HL-60/S4 treated with retinoic acid at 250 ng/mL for 4 days and 3 days (cell line): ENCODE results near the gene MS4A6E.

Experiments used
- in situ Hi-C: fragments of 300-500 bp; cut with MboI; formaldehyde crosslinking; loops from 2 replicates; pipeline ENCODE4 v1.7.0; 2022; ENCODE audit warnings: low sequenced_read_pairs

MS4A6E gene

GRCh38 chr11:60371386-60371785 is 44.3 kb downstream of the MS4A6E start:
- in situ Hi-C loops: loop anchor here (25.0 kb wide), 1 partner anchor 241 kb away; no protein-coding TSS in a partner anchor

- in situ Hi-C loops: loop anchor here (25.0 kb wide), 1 partner anchor 240 kb away; no protein-coding TSS in a partner anchor
These were observed 44.8 kb downstream of the MS4A6E start for GRCh38 chr11:60371854-60372253.

GRCh38 chr11:60372767-60373166 is 45.7 kb downstream of the MS4A6E start:
- in situ Hi-C loops: loop anchor here (25.0 kb wide), 1 partner anchor 240 kb away; no protein-coding TSS in a partner anchor

GRCh38 chr11:60375316-60375715 is 48.3 kb downstream of the MS4A6E start:
- in situ Hi-C loops: no loop called here

- in situ Hi-C loops: no loop called here
These were observed 49.5 kb downstream of the MS4A6E start for GRCh38 chr11:60376601-60377000.

GRCh38 chr11:60377401-60378136 is 50.5 kb downstream of the MS4A6E start:
- in situ Hi-C loops: no loop called here

DNA sequence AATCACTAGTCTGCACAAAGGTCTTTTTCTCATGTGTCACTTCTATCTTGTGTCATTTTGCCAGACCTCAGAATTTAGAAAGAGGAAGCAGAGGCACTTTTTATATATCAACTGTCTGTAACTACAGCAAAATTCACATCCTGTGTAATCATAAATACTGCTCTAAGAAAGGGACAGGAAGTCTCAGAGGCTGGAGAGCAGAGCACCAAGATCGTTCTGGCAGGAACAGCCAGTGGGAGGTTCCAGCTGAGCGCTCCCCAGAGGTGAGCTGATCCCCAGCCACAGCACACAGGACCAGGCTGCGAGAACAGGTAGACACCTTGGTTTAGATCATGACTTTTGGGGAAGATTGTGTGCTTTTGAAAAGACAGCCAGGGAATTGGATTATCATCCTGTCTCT is 51.3 kb downstream of the MS4A6E start, which contains the start of gene MS4A7:
Gene MS4A7 (plus strand): TSS at position 179 of the 400 bp plus-strand sequence. CDS start 4,610 bp downstream, outside the sequence.
- in situ Hi-C loops: no loop called here

DNA sequence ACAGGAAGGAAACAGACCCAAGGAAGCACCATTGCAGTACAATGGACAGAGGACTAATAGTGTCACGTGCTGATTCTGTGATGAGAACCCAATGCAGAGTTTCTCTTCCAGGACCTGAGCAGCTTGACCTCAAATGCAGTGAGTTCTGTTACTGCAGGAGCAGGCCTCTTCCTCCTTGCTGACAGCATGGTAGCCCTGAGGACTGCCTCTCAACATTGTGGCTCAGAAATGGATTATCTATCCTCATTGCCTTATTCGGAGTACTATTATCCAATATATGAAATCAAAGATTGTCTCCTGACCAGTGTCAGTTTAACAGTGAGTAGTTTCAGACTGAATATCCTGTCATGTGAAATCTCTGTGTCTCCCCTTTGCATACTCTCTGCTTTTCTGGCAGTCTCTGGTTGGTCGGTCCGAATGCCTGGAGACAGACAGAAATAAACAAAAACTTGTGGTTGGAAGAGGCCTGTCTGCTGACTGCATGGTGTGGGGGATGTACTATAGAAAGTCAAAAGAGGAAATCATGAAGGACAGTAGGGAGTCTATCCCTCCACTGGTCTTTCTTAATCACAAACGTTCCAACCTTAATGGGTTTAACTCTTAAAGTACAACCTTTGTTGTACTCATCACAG is 62.3 kb downstream of the MS4A6E start:
- in situ Hi-C loops: no loop called here

DNA sequence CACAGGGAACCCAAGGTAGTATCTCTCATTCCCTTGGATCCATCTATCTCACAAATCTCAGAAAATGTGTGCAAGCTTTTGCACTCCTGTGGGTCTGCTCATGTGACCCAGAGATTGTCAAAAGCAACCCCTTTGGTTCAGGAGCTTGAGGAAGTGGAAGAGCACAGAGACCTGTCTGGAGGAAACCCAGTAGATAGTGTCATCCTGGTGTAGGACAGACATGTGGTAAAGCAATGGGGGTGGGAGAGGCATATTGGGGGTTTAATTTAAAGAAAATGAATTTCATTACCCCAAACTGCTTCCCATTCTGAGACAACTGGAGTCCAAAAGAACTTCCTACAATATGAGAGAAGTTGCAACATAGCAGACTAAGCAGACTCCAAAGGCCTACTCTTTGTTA is 63.4 kb downstream of the MS4A6E start:
- in situ Hi-C loops: no loop called here
